Parietal lobe (tissue), 2 donors: ENCODE data around the gene LRRC10B. TPM values are rescaled to one million over a fixed set of nuclear protein-coding genes. Genes with fewer than 3 reads are reported as not detected.

ENCODE experiments used
- small RNA-seq: library from RNA; depleted of rRNA; stranded (forward); fragments of <200 nt; gene quantifications from one replicate; pipeline ENCODE3, GENCODE V24; 2014; ENCODE audit warnings: low replicate concordance
- total RNA-seq: library from RNA; depleted of rRNA; stranded (reverse); fragments of >200 nt; gene quantifications from one replicate; pipeline ENCODE4 v1.2.3, GENCODE V29; 2014

LRRC10B gene
- total RNA-seq, result 2.5 TPM

DNA sequence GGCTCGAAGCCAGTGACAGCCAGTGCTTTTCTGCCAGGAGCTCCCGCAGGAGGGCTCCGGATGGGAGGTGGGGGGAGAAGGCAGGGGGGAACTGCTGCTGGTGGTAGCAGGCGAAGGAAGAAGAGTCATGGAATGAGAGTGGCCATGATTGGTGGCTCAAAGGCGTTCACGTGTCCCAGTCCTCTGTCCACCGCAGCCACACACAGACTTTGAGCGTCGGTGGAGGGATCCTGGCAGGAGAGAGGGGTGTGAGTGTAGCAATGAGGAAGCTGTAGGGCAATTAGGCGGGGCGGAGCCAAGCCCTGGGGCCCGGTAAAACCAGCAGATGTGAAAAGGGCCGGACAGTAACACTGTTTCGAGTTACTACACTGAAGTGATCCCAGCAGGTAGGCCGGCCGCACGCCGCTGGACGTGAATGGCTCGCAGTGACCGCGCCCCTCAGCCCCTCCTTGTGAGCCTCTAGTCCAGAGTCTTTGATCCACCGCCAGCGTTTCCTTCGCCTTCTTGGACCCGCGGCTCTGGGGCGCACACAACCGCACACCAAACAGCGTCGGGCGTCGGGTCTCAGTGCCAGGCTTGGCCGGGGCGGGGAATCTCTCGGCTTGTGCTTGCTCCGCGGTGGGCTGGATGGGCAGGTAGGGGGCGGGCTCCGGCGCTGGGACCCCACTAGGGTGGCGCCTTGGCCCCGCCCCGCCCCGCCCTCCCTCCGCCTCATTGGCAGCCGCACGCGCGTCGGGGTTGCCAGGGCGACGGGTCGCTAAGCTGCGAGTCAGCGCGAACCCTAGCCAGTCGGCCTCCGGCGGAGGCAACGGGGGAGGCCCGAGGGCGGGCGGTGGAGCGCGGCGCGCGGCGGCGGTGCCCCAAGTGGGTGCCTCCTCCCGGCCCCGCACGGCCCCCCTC lies at the start of gene LRRC10B:
TSS of gene LRRC10B (plus strand) at position 788 of the 900 bp plus-strand sequence. CDS start 250 bp downstream, outside the sequence.

Small RNA genes lying within 50 kb of the gene (small RNA-seq; reads per million reads assigned to genes)
- gene MIR4488, result not detected

Other genes starting within 250 kb of the LRRC10B start
- 7.2 TPM for gene VWCE, start 213.4 kb upstream of the LRRC10B start, total RNA-seq
- gene DDB1, start 175.6 kb upstream of the LRRC10B start, total RNA-seq, result 201 TPM
- 14.4 TPM for gene TKFC, start 175.5 kb upstream of the LRRC10B start, total RNA-seq
- 12.5 TPM for gene CYB561A3, start 146.9 kb upstream of the LRRC10B start, total RNA-seq
- 43.2 TPM for gene TMEM138, start 146.4 kb upstream of the LRRC10B start, total RNA-seq
- 9.4 TPM for gene TMEM216, start 116.2 kb upstream of the LRRC10B start, total RNA-seq
- gene CPSF7, start 78.8 kb upstream of the LRRC10B start, total RNA-seq, result 50.4 TPM
- gene SDHAF2, start 78.6 kb upstream of the LRRC10B start, total RNA-seq, result 52.3 TPM
- 23.5 TPM for gene SYT7, start 72.3 kb downstream of the LRRC10B start, total RNA-seq
- 10.6 TPM for gene DAGLA, start 171.6 kb downstream of the LRRC10B start, total RNA-seq
- gene MYRF, start 243.9 kb downstream of the LRRC10B start, total RNA-seq, result 2.8 TPM